ENCODE measurements around the gene CBLL2. TPM values are rescaled to one million over a fixed set of nuclear protein-coding genes. Genes with fewer than 3 reads are reported as not detected.

CBLL2 gene
- total and polyA plus RNA-seq, 2 of the 4 experiments (the other 2 are of a cell fraction), result not detected

- BruUV-seq (replicated peaks), result no TSS peak
- Histone ChIP-seq H3K56ac (ENCODE audit: extremely low read depth, insufficient read depth, low read length) (no peak overlapping the region), H3K4me3 (ENCODE audit: insufficient read depth, low read depth, low read length) (no peak overlapping the region), H3K14ac (replicated peaks; ENCODE audit: low read depth, low read length) (no peak overlapping the region), H2BK20ac (ENCODE audit: low read depth, low read length) (no peak overlapping the region), H2BK120ac (ENCODE audit: low read depth, low read length) (no peak overlapping the region), H2AK5ac (ENCODE audit: low read depth, low read length) (no peak overlapping the region), H2BK15ac (ENCODE audit: low read depth, low read length) (no peak overlapping the region; the same call in 2 of the 3 replicates), H3K79me1 (ENCODE audit: low read depth in 1 of 2, low read length in 2 of 2) (no peaks in the 10 kb centered on the region), H2AK9ac (replicated peaks; ENCODE audit: low read depth, low read length, poor library complexity) (no peak overlapping the region), H3K4me1 (ENCODE audit: control insufficient read depth, insufficient read depth, low read length) (peaks cover 2% of the 10 kb centered on the region; the same call in 1 of the 2 replicates), H2BK5ac (ENCODE audit: low read depth, low read length, poor library complexity, severe bottlenecking) (no peak overlapping the region), H4K5ac (ENCODE audit: low read depth, low read length) (no peak overlapping the region), H3K9ac (ENCODE audit: low read depth, low read length) (no peak overlapping the region), H4K91ac (ENCODE audit: insufficient read depth, low read depth, low read length) (no peak overlapping the region), H3K27ac (ENCODE audit: insufficient read depth, low read length) (no peak overlapping the region), H4K8ac (ENCODE audit: low read depth in 2 of 2, low read length in 2 of 2) (no peak overlapping the region), H3K23ac (ENCODE audit: low read depth, low read length) (no peak overlapping the region), H3K36me3 (ENCODE audit: control insufficient read depth, insufficient read depth, low read length) (no peaks in the 10 kb centered on the region), H3K27me3 (ENCODE audit: control insufficient read depth, insufficient read depth, low read length) (no peaks in the 10 kb centered on the region), H3K4me2 (ENCODE audit: low read depth, low read length) (no peak overlapping the region), H3K9me1 (ENCODE audit: insufficient read depth, low read length) (0 out of 2 replicates have a peak, but pooled peaks cover 4% of the 10 kb centered on the region), H3K18ac (ENCODE audit: low read depth, low read length) (no peak overlapping the region), H3K4ac (ENCODE audit: low read depth, low read length) (no peak overlapping the region), H4K20me1 (ENCODE audit: insufficient read depth, low read length) (no peaks in the 10 kb centered on the region), H2AFZ (replicated peaks; ENCODE audit: low read length, poor library complexity) (no peak overlapping the region), H3K9me3 (ENCODE audit: control insufficient read depth, insufficient read depth, low read length) (no peaks in the 10 kb centered on the region)
- dilution Hi-C loops (cut with HindIII; ENCODE audit: low sequenced_read_pairs, unreplicated experiment), result no loop called here
- intact Hi-C loops (cut with micrococcal nuclease), result no loop called here
- CTCF ChIA-PET, result no interaction called here
- POLR2A ChIA-PET (ENCODE audit: unreplicated experiment), result no interaction called here
- no peak for TF ChIP-seq BHLHE40 (IDR thresholded peaks at IDR 0.05; ENCODE audit: low read depth, low read length)
- TF ChIP-seq CTCF (conservative IDR thresholded peaks at IDR 0.05; ENCODE audit: low read depth, low read length), result no peak
- TF ChIP-seq MXI1 (IDR thresholded peaks at IDR 0.05; ENCODE audit: borderline replicate concordance, low read depth, low read length), result no peak
- TF ChIP-seq FOS (IDR thresholded peaks at IDR 0.05; ENCODE audit: low read depth, low read length), result no peak
- TF ChIP-seq CHD1 (IDR thresholded peaks at IDR 0.05; ENCODE audit: low read depth, low read length), result no peak
- no peak for TF ChIP-seq RFX5 (IDR thresholded peaks at IDR 0.05; ENCODE audit: low read depth, low read length)
- TF ChIP-seq SMC3 (IDR thresholded peaks at IDR 0.05; ENCODE audit: low read depth, low read length), result no peak
- no peak for TF ChIP-seq RAD21 (IDR thresholded peaks at IDR 0.05; ENCODE audit: low read length)
- no peak for TF ChIP-seq CEBPB (IDR thresholded peaks at IDR 0.05; ENCODE audit: low read depth, low read length)
- TF ChIP-seq RCOR1 (IDR thresholded peaks at IDR 0.05; ENCODE audit: insufficient replicate concordance, low read length), result no peak
- TF ChIP-seq POLR2A (IDR thresholded peaks at IDR 0.05; ENCODE audit: low read depth, low read length), result no peak
- TF ChIP-seq ELK1 (IDR thresholded peaks at IDR 0.05; ENCODE audit: borderline replicate concordance, low read depth, low read length), result no peak
- TF ChIP-seq MAZ (IDR thresholded peaks at IDR 0.05; ENCODE audit: borderline replicate concordance, low read depth, low read length), result no peak
- TF ChIP-seq USF2 (IDR thresholded peaks at IDR 0.05; ENCODE audit: low read depth, low read length), result no peak
- TF ChIP-seq MAFK (IDR thresholded peaks at IDR 0.05; ENCODE audit: low read depth, low read length), result no peak
- no peak for TF ChIP-seq NFE2L2 (IDR thresholded peaks at IDR 0.05; ENCODE audit: low read depth, low read length)
- in situ Hi-C loops (cut with MboI; ENCODE audit: low sequenced_read_pairs), result no loop called here
- DNase-seq, result no peak
- WGBS, 2 experiments (ENCODE audit: extremely low coverage in 2 of 2, insufficient read length in 1 of 2), result 67% methylated on average over 4 of the region's 12 CpGs; no CpG with 5 or more reads in 1 of the 2 experiments
- no peak for ATAC-seq (ENCODE audit: low read depth)
These were observed 47.6 kb downstream of the CBLL2 start for GRCh38 chrX:22320236-22320873.
